Loucy (cell line): Measurements from ENCODE around the gene CYP46A1.

ENCODE experiments used
- H2AFZ ChIP-seq: fragments of 200-600 bp; sonication (generic); 2 replicates; pipeline ENCODE4 v1.6.0; 2016; ENCODE audit warnings: antibody characterized with exemption, mild to moderate bottlenecking, low read length, moderate library complexity
- H3F3A ChIP-seq: fragments of 200-600 bp; 2 replicates; pipeline ENCODE4 v1.6.0; 2016; ENCODE audit warnings: antibody characterized with exemption, low read depth, mild to moderate bottlenecking
- H3K27me3 ChIP-seq: fragments of 200-600 bp; sonication (generic); 2 replicates; pipeline ENCODE4 v1.6.1; 2014; ENCODE audit warnings: low read length, mild to moderate bottlenecking; ENCODE audit not compliant: insufficient read depth, poor library complexity, severe bottlenecking
- H3K36me3 ChIP-seq: fragments of 200-600 bp; sonication (generic); 2 replicates; pipeline ENCODE4 v1.6.1; 2016; ENCODE audit warnings: low read length; ENCODE audit not compliant: insufficient read depth
- H3K4me1 ChIP-seq: fragments of 200-600 bp; sonication (generic); 2 replicates; pipeline ENCODE4 v1.5.1; 2014; ENCODE audit warnings: low read length, mild to moderate bottlenecking; ENCODE audit not compliant: insufficient read depth, poor library complexity, severe bottlenecking
- H3K4me2 ChIP-seq: fragments of 200-600 bp; sonication (generic); 2 replicates; pipeline ENCODE4 v1.6.0; 2014; ENCODE audit warnings: antibody characterized with exemption, low read length, low read depth, mild to moderate bottlenecking; ENCODE audit not compliant: poor library complexity, severe bottlenecking
- H3K4me3 ChIP-seq: fragments of 200-600 bp; sonication (generic); 2 replicates; pipeline ENCODE4 v1.5.1; 2014; ENCODE audit warnings: low read length, mild to moderate bottlenecking, mixed read lengths; ENCODE audit not compliant: poor library complexity, severe bottlenecking
- H3K79me2 ChIP-seq: fragments of 200-600 bp; sonication (generic); 2 replicates; pipeline ENCODE4 v1.6.1; 2014; ENCODE audit warnings: low read length; ENCODE audit not compliant: insufficient read depth
- H3K9ac ChIP-seq: fragments of 200-600 bp; sonication (generic); 2 replicates; pipeline ENCODE4 v1.6.0; 2014; ENCODE audit warnings: mild to moderate bottlenecking, low read depth, low read length, moderate library complexity; ENCODE audit not compliant: poor library complexity, severe bottlenecking
- H3K9me2 ChIP-seq: fragments of 200-600 bp; sonication (generic); replicated peaks from 2 replicates; pipeline ENCODE4 v1.6.1; 2016; ENCODE audit warnings: low read depth, low read length, mixed read lengths
- H3K9me3 ChIP-seq: fragments of 200-600 bp; sonication (generic); 2 replicates; pipeline ENCODE4 v1.6.1; 2014; ENCODE audit warnings: mild to moderate bottlenecking, antibody characterized with exemption, low read length, low read depth; ENCODE audit not compliant: insufficient read depth
- H4K20me1 ChIP-seq: fragments of 200-600 bp; sonication (generic); 2 replicates; pipeline ENCODE4 v1.6.0; 2014; ENCODE audit warnings: antibody characterized with exemption, low read length, mild to moderate bottlenecking; ENCODE audit not compliant: insufficient read depth, poor library complexity, severe bottlenecking
- CTCF ChIP-seq: fragments of 200-600 bp; sonication (generic); conservative IDR thresholded peaks from 2 replicates; pipeline ENCODE4 v1.5.1; 2014; ENCODE audit warnings: mild to moderate bottlenecking, antibody characterized with exemption, low read length
- EZH2phosphoT487 ChIP-seq: fragments of 200-600 bp; IDR thresholded peaks from 2 replicates; pipeline ENCODE4 v1.6.1; 2018; ENCODE audit warnings: antibody characterized with exemption, mild to moderate bottlenecking, moderate library complexity, borderline replicate concordance

CYP46A1 gene

GRCh38 chr14:99749142-99749541, 65.0 kb downstream of the CYP46A1 start:
- no peak overlapping the region for H3K4me2 ChIP-seq
- no peaks in the 10 kb centered on the region for H3F3A ChIP-seq
- no peak overlapping the region for H3K4me3 ChIP-seq
- H3K79me2 ChIP-seq, result no peaks in the 10 kb centered on the region
- peaks cover 25% of the 10 kb centered on the region for H3K4me1 ChIP-seq
- H3K27me3 ChIP-seq, result no peaks in the 10 kb centered on the region
- H3K9me3 ChIP-seq, result no peaks in the 10 kb centered on the region
- H4K20me1 ChIP-seq, result no peaks in the 10 kb centered on the region
- H3K36me3 ChIP-seq, result no peaks in the 10 kb centered on the region
- H2AFZ ChIP-seq, result no peak overlapping the region
- H3K9me2 ChIP-seq, result no peaks in the 10 kb centered on the region
- TF ChIP-seq EZH2phosphoT487 (no peak), CTCF (0 out of 2 replicates have a peak, but pooled peaks have one; percentile 33)
- no peak overlapping the region for H3K9ac ChIP-seq

GRCh38 chr14:99749763-99750715, 65.9 kb downstream of the CYP46A1 start:
- H3K9me3 ChIP-seq, result no peaks in the 10 kb centered on the region
- TF ChIP-seq CTCF (no peak), EZH2phosphoT487 (no peak)
- H3K4me3 ChIP-seq, result no peak overlapping the region
- no peaks in the 10 kb centered on the region for H3K9me2 ChIP-seq
- no peaks in the 10 kb centered on the region for H3K79me2 ChIP-seq
- H3K27me3 ChIP-seq, result no peaks in the 10 kb centered on the region
- H3K36me3 ChIP-seq, result no peaks in the 10 kb centered on the region
- no peaks in the 10 kb centered on the region for H4K20me1 ChIP-seq
- H3K4me2 ChIP-seq, result no peak overlapping the region
- peaks cover 28% of the 10 kb centered on the region for H3K4me1 ChIP-seq
- H2AFZ ChIP-seq, result no peak overlapping the region
- no peaks in the 10 kb centered on the region for H3F3A ChIP-seq
- no peak overlapping the region for H3K9ac ChIP-seq

GRCh38 chr14:99750746-99751450, 66.8 kb downstream of the CYP46A1 start:
- Histone ChIP-seq H3K4me2 (no peak overlapping the region), H3K9me2 (no peaks in the 10 kb centered on the region), H4K20me1 (no peaks in the 10 kb centered on the region), H2AFZ (no peak overlapping the region), H3K4me1 (peaks cover 28% of the 10 kb centered on the region), H3K4me3 (no peak overlapping the region), H3K9ac (no peak overlapping the region), H3K9me3 (no peaks in the 10 kb centered on the region), H3F3A (no peaks in the 10 kb centered on the region), H3K36me3 (no peaks in the 10 kb centered on the region), H3K27me3 (no peaks in the 10 kb centered on the region), H3K79me2 (no peaks in the 10 kb centered on the region)
- TF ChIP-seq CTCF, result no peak
- TF ChIP-seq EZH2phosphoT487, result no peak
